ENCODE measurements around the gene DTNBP1. TPM values are rescaled to one million over a fixed set of nuclear protein-coding genes. Genes with fewer than 3 reads are reported as not detected.

DTNBP1 gene
- total and polyA plus RNA-seq, 2 of the 8 experiments (the other 6 are each of a cell fraction or from before 2014, with no cell fraction given): 13.5 to 22.1 TPM

DNA sequence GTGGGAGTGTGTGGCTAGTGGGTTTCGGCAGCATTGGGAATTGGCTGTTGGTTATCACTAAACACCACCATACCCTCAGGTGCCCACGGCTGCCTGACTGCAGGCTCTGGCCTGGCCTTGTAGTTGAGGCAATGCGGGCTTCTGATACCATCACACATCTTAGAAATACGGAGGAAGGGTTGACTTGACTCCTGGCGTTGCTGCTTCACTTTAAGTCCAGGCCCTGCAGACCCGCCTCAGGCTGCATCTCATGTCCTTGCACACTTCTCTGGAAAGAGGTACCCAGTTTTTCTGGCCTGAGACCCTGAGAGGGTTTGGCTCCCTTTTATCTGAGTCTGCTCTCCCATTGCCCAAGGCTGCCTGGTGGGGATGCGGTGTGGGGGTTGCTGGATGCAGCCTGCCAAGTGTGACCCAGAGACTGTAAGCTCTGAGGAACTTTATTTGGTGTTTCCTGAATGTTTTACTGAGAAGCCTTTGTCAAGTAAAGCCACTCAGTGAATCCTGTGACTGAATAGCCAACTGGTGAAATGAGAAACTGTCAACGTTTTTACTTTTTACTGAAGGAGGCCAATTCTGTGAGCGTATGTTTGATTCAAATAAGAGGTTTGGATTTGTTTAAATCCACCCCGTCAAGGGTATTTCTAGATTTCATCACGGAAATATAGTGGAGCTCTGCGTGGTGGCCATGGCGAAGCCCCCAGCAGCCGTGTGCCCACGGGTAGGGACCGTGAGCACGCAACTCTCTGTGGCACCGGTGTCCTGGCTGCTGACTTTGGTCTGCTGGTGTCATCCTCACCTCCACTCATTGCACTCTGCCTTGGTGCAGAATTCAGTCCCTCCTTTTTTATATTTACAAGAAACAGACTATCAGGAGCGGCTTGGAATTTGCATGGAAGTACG is 160.1 kb downstream of the DTNBP1 start:
- Histone ChIP-seq H2BK20ac (ENCODE audit: low read length) (no peak overlapping the region), H3K56ac (replicated peaks; ENCODE audit: insufficient read length, low read depth, low read length) (no peak overlapping the region), H2BK120ac (replicated peaks; ENCODE audit: low read depth, low read length) (no peak overlapping the region), H3K18ac (ENCODE audit: extremely low read depth, low read length) (no peak overlapping the region), H3K14ac (ENCODE audit: insufficient read length) (no peak overlapping the region), H3K36me3 (ENCODE audit: control insufficient read depth in 2 of 4, insufficient read depth in 4 of 4, low read length in 3 of 4) (peaks cover 45 to 97% (median 79%) of the 10 kb centered on the region in 4 experiments), H3K9me3 (ENCODE audit: insufficient read depth in 2 of 2, low read depth in 1 of 2, low read length in 1 of 2) (no peaks in the 10 kb centered on the region), H3K4me3 (ENCODE audit: extremely low read depth in 1 of 4, insufficient read depth in 2 of 4, low read depth in 3 of 4, low read length in 4 of 4) (no peak overlapping the region), H4K8ac (ENCODE audit: extremely low read depth, insufficient read depth, low read length) (no peak overlapping the region; the same call in 1 of the 2 replicates), H2BK12ac (ENCODE audit: low read depth, low read length) (no peak overlapping the region), H3K23me2 (ENCODE audit: low read depth, low read length) (no peaks in the 10 kb centered on the region; the same call in 1 of the 2 replicates), H3K4me1 (replicated peaks in 1 of 4; ENCODE audit: control insufficient read depth in 3 of 4, insufficient read depth in 4 of 4, low read length in 3 of 4) (peaks cover 0 to 10% (median 4%) of the 10 kb centered on the region in 4 experiments; a peak in 6 of 7 replicates), H3K9ac (replicated peaks in 1 of 4; ENCODE audit: extremely low read depth in 1 of 4, low read depth in 3 of 4, low read length in 3 of 4) (no peak overlapping the region), H3K27me3 (replicated peaks in 1 of 4; ENCODE audit: control insufficient read depth in 3 of 4, extremely low read depth in 1 of 4, insufficient read depth in 3 of 4, low read length in 3 of 4) (no peaks in the 10 kb centered on the region; a peak in 2 of 7 replicates), H2AFZ (ENCODE audit: low read length) (no peak overlapping the region), H2BK15ac (ENCODE audit: low read length) (no peak overlapping the region), H3K27ac (ENCODE audit: low read depth, low read length) (no peak overlapping the region), H4K20me1 (replicated peaks in 1 of 2; ENCODE audit: control insufficient read depth in 1 of 2, insufficient read depth in 2 of 2, low read length in 2 of 2) (peaks cover 54 to 56% of the 10 kb centered on the region in 2 experiments), H3K4ac (replicated peaks; ENCODE audit: insufficient read length, low read depth, low read length) (no peak overlapping the region), H3K79me1 (ENCODE audit: low read depth, low read length) (peaks cover 31% of the 10 kb centered on the region), H4K5ac (ENCODE audit: insufficient read length, low read depth, low read length) (no peak overlapping the region), H3K23ac (ENCODE audit: insufficient read length) (no peak overlapping the region), H3K79me2 (ENCODE audit: control insufficient read depth in 1 of 2, insufficient read depth in 2 of 2, low read length in 2 of 2) (peaks cover 0 to 100% of the 10 kb centered on the region in 2 experiments; a peak in 3 of 4 replicates), H2AK5ac (ENCODE audit: low read depth, low read length) (no peak overlapping the region), H4K91ac (replicated peaks; ENCODE audit: insufficient read length, low read length) (no peak overlapping the region), H2BK5ac (ENCODE audit: low read depth, low read length) (no peak overlapping the region), H3K4me2 (ENCODE audit: insufficient read depth in 1 of 2, low read depth in 2 of 2, low read length in 2 of 2) (no peak overlapping the region)
- CTCF ChIA-PET (ENCODE audit: partially characterized antibody): interaction anchor here (1.0 to 1.9 kb wide), 3 partner anchors 12 to 118 kb away, joined by 3 to 7 read pairs (median 4); no protein-coding TSS in a partner anchor
- 83% methylated on average over 20 of the region's 20 CpGs; no CpG with 5 or more reads in 1 of the 2 experiments for WGBS, 2 experiments (ENCODE audit: extremely low coverage in 1 of 2, insufficient coverage in 1 of 2, insufficient read length in 1 of 2, insufficient replicate concordance in 2 of 2, low coverage in 1 of 2, low lambda C conversion rate in 2 of 2, missing lambda C conversion rate in 1 of 2)
- TF ChIP-seq POLR2AphosphoS5 (IDR thresholded peaks at IDR 0.05; ENCODE audit: low read depth, low read length) (0 out of 2 replicates have a peak, but pooled peaks have one; percentile 30), GABPA (IDR thresholded peaks at IDR 0.05; ENCODE audit: borderline replicate concordance, insufficient read depth, low read length) (no peak)
- DNase-seq (ENCODE audit: low read depth in 1 of 2, low spot score in 2 of 2): no peak
- no peak for FAIRE-seq
- POLR2A ChIA-PET (ENCODE audit: partially characterized antibody): interaction anchor here (0.7 to 2.6 kb wide), 3 partner anchors 10 to 22 kb away, joined by 3 to 7 read pairs (median 3); no protein-coding TSS in a partner anchor
